HG03060 (cell line): ENCODE data around the gene COPS7A.

Experiments
- ATAC-seq: cut with Tn5 transposase; IDR thresholded peaks from one replicate; pipeline ENCODE4 v1.9.1; 2021; ENCODE audit warnings: low read depth, moderate number of reproducible peaks; ENCODE audit not compliant: unreplicated experiment

COPS7A gene

GRCh38 chr12:6779708-6780432 is 56.0 kb downstream of the COPS7A start:
- ATAC-seq = no peak

- no peak for ATAC-seq
Observed at GRCh38 chr12:6780573-6780972, 56.7 kb downstream of the COPS7A start.
